ENCODE results near the gene TCP11L1.

GRCh38 chr11:33094157-33094556, 54.8 kb downstream of the TCP11L1 start:
- TF ChIP-seq EZH2 (IDR thresholded peaks at IDR 0.05) (no peak), POLR2AphosphoS5 (IDR thresholded peaks at IDR 0.05; ENCODE audit: borderline replicate concordance, low read depth, low read length) (no peak), FOXP2 (optimal IDR thresholded peaks at IDR 0.05; ENCODE audit: control extremely low read depth, extremely low read length, insufficient read depth) (no peak)

Data from SK-N-MC (cell line).